ENCODE results near the gene NAT16. TPM values are rescaled to one million over a fixed set of nuclear protein-coding genes. Genes with fewer than 3 reads are reported as not detected.

Gene NAT16
- total RNA-seq (not detected), polyA plus RNA-seq (ENCODE audit: insufficient read depth in 1 of 8, insufficient read length in 8 of 8, low replicate concordance in 1 of 8) (under 1 TPM in 1 of 8 donors, not detected in 7; 0.12 TPM)
- long read RNA-seq, donor 1, result 0 reads
- long read RNA-seq, donor 2, result 0 reads
- long read RNA-seq, donor 3, result 0 reads
- long read RNA-seq, donor 4, result 0 reads
- long read RNA-seq, donor 5, result 0 reads
- long read RNA-seq, donor 6, result 0 reads
- long read RNA-seq, donor 7, result 0 reads
- long read RNA-seq, donor 8, result 0 reads
- long read RNA-seq, donor 9, result 0 reads
- long read RNA-seq, donor 10, result 0 reads
- long read RNA-seq, donor 11, result 0 reads

DNA sequence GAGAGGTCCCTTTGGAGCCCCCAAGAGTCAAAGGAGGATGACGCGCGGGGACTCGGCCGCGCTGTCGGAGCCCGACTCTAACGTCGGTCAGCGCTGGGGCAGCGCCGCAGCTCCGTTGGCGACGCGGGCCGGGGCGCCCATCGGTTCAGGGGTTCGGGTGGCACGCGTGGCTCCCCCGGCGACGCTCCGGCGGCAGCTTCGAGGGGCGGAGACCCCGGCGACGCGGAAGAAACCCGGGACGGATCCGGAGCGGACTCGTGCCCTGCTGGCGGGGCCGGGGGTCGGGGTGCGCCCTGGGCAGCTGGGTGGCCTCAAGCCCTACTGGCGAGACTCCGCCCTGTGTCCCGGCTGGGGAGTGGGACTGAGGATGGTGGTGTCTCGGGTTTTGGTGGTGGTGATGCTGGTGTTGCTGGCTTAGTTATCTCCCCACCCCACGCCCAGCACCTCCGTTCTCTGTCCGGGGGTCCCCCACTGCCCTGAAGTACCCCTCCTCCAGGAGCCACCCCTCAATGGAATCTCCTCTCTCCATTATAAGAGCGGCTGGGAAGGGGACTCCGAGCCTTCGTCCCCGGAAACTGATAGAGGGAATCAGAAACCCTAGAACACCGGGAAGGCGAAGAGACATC lies at the start of gene NAT16:
NAT16 (minus strand) TSS at position 164 of the 626 bp plus-strand sequence. CDS start 5,486 bp downstream, outside the sequence.
- peaks cover 81% of the 10 kb centered on the region for H3K27me3 ChIP-seq (ENCODE audit: control insufficient read depth, insufficient read depth, low read length)
- H3K4me1 ChIP-seq (ENCODE audit: control insufficient read depth, insufficient read depth, low read length), result peaks cover 4% of the 10 kb centered on the region
- DNase-seq, result no peak
- H3K4me3 ChIP-seq (ENCODE audit: low read length), result no peak within 1 kb of the TSS
- H3K9me3 ChIP-seq (replicated peaks; ENCODE audit: control insufficient read depth, low read depth, low read length), result no peaks in the 10 kb centered on the region
- no peak within 1 kb of the TSS for H3K27ac ChIP-seq (ENCODE audit: low read length)
- WGBS (ENCODE audit: insufficient coverage), result 4% methylated on average over 46 of the region's 56 CpGs
- H3K36me3 ChIP-seq (ENCODE audit: control insufficient read depth, insufficient read depth, low read length), result no peaks in the 10 kb centered on the region

DNA sequence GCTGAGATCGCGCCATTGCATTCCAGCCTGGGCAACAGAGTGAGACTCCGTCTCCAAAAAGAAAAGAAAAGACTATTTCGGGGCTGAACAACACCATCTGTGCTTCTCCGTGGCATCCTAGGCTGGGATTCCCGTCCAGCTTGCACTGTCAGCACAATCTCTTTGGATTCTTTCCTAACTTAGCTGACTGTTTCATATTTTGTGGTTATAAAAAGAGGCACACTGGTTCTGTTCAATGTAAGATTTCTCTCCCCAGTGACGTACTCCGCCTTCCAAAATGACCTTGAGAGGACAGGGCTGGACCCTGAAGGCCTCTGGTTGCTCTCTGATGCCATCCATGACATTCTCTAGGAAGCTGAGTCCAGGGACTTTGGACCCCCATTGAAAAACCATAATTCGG lies 46.6 kb upstream of the NAT16 start:
- Histone ChIP-seq H3K9me3 (replicated peaks; ENCODE audit: control insufficient read depth, low read depth, low read length) (no peaks in the 10 kb centered on the region), H3K4me1 (ENCODE audit: control insufficient read depth, insufficient read depth, low read length) (peaks cover 1% of the 10 kb centered on the region), H3K36me3 (ENCODE audit: control insufficient read depth, insufficient read depth, low read length) (peaks cover 44% of the 10 kb centered on the region), H3K27ac (ENCODE audit: low read length) (no peak overlapping the region), H3K4me3 (ENCODE audit: low read length) (no peak overlapping the region), H3K27me3 (ENCODE audit: control insufficient read depth, insufficient read depth, low read length) (no peaks in the 10 kb centered on the region)
- DNase-seq, result no peak
- 96% methylated on average over 3 of the region's 9 CpGs for WGBS (ENCODE audit: insufficient coverage)

DNA sequence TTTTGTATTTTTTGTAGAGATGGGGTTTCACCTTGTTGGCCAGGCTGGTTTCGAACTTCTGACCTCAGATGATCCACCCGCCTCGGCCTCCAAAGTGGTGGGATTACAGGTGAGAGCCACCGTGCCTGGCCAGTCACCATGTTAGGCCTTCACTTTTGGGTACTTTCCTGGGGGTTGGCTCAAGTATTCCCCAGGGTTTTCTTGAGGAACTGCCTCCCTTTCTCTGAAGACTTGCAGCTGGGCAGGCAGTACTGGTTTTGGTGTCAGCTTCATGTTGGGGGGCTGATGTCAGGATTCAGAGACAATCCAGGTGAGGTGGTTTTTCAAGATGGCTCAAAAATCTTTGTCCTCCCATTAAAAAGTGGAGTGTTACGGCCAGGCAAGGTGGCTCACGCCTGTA lies 45.6 kb upstream of the NAT16 start:
- Histone ChIP-seq H3K4me1 (ENCODE audit: control insufficient read depth, insufficient read depth, low read length) (no peaks in the 10 kb centered on the region), H3K4me3 (ENCODE audit: low read length) (no peak overlapping the region), H3K27me3 (ENCODE audit: control insufficient read depth, insufficient read depth, low read length) (no peaks in the 10 kb centered on the region), H3K9me3 (replicated peaks; ENCODE audit: control insufficient read depth, low read depth, low read length) (no peaks in the 10 kb centered on the region), H3K27ac (ENCODE audit: low read length) (no peak overlapping the region), H3K36me3 (ENCODE audit: control insufficient read depth, insufficient read depth, low read length) (peaks cover 48% of the 10 kb centered on the region)
- 100% methylated on average over 2 of the region's 6 CpGs for WGBS (ENCODE audit: insufficient coverage)
- no peak for DNase-seq

DNA sequence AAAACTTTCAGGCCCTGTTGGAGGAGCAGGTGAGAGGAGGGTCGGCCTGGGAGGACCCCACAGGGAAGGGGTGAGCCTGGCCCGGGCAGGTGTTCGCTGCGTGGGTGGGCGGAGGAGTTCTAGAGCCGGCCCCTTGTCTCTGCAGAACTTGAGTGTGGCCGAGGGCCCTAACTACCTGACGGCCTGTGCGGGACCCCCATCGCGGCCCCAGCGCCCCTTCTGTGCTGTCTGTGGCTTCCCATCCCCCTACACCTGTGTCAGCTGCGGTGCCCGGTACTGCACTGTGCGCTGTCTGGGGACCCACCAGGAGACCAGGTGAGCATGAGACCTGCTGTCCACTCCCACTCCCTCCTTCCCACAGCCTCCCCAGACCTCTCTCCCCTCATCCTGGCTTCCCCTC lies 43.4 kb upstream of the NAT16 start:
- no peak for DNase-seq
- H3K4me1 ChIP-seq (ENCODE audit: control insufficient read depth, insufficient read depth, low read length), result peaks cover 7% of the 10 kb centered on the region
- no peak overlapping the region for H3K4me3 ChIP-seq (ENCODE audit: low read length)
- no peaks in the 10 kb centered on the region for H3K9me3 ChIP-seq (replicated peaks; ENCODE audit: control insufficient read depth, low read depth, low read length)
- no peak overlapping the region for H3K27ac ChIP-seq (ENCODE audit: low read length)
- H3K36me3 ChIP-seq (ENCODE audit: control insufficient read depth, insufficient read depth, low read length), result peaks cover 45% of the 10 kb centered on the region
- WGBS (ENCODE audit: insufficient coverage), result 96% methylated on average over 9 of the region's 15 CpGs
- H3K27me3 ChIP-seq (ENCODE audit: control insufficient read depth, insufficient read depth, low read length), result no peaks in the 10 kb centered on the region

DNA sequence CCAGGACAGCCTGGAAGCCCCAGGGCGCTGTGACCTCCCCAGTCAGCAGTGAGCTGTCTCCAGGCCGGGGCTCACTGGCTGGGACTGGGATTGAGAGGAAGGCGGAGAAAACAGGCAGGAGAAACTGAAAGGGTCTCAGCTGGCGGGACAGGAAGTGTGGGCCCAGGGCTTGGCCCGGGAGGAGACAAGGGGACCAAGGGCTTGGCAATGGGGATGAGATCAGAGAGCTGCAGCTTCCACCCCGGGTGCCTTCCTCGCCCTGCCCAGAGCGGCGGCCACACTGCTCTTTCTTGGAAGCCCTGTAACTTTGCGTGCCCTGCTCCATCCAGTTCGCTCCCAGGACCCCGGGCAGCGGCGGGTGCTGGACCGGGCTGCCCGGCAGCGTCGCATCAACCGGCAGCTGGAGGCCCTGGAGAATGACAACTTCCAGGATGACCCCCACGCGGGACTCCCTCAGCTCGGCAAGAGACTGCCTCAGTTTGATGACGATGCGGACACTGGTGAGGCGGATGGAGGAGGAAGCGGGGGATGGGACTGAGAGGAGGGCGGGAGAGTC lies 42.3 kb upstream of the NAT16 start:
- Histone ChIP-seq H3K4me3 (ENCODE audit: low read length) (no peak overlapping the region), H3K9me3 (replicated peaks; ENCODE audit: control insufficient read depth, low read depth, low read length) (no peaks in the 10 kb centered on the region), H3K4me1 (ENCODE audit: control insufficient read depth, insufficient read depth, low read length) (peaks cover 10% of the 10 kb centered on the region), H3K36me3 (ENCODE audit: control insufficient read depth, insufficient read depth, low read length) (peaks cover 39% of the 10 kb centered on the region), H3K27me3 (ENCODE audit: control insufficient read depth, insufficient read depth, low read length) (no peaks in the 10 kb centered on the region), H3K27ac (ENCODE audit: low read length) (no peak overlapping the region)
- DNase-seq, result no peak
- 86% methylated on average over 22 of the region's 27 CpGs for WGBS (ENCODE audit: insufficient coverage)

DNA sequence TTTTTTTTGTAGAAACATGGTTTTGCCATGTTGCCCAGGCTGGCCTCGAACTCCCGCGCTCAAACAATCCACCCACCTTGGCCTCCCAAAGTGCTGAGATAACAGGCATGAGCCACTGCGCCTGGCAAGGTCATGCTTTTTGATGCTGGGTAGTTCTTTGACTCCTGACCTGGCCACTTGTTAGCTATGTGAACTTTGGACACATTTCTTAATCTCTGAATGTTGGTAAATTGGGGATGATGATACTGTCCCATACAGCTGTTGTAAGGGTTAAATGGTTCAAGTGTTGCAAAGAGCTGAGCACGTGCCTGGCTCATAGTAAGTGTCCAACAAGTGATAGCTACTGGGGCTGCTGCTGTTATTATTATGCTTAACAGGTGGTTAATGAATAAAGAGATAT lies 40.2 kb upstream of the NAT16 start:
- H3K27me3 ChIP-seq (ENCODE audit: control insufficient read depth, insufficient read depth, low read length), result no peaks in the 10 kb centered on the region

DNA sequence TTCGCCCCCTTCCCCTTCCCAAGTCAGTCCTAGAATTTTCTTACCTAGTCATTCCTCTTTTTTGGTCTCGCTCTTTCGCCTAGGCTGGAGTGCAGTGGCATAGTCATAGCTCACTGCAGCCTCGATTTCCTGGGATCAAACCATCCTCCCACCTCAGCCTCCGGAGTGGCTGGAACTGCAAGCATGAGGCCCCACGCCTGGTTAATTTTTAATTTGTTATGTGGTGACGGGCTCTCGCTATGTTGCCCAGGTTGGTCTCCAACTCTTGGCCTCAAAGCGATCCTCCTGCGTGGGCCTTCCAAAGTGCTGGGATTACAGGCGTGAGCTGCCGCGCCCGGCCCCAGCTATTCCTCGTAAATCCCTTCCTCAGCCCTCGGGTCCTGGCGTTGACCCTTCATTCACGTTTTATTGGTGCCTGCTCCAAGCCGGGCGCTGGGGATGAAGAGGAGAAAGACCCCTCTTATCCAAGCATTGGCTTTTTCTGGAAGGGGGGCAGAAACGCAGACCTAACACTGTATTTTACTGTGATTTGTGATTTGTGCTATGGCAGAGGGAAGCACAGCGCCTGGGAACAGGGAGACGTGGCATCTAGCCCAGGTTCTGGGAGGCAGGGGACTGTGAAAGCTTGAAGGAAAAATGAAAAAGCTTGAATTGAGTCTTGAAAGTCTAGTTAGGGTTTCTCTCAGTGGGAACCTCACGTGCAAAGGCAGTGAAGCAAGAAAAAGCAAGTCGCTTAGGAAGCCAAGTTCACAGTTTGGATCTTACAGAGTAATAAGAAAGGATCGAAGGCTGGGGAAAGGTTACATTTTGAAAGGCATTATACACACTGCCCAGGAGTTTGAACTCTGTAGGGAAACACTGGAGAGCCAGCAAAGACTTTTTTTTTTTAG lies 38.4 kb upstream of the NAT16 start:
- H3K9me3 ChIP-seq (replicated peaks; ENCODE audit: control insufficient read depth, low read depth, low read length), result no peaks in the 10 kb centered on the region
- peaks cover 26% of the 10 kb centered on the region for H3K4me1 ChIP-seq (ENCODE audit: control insufficient read depth, insufficient read depth, low read length)
- no peaks in the 10 kb centered on the region for H3K27me3 ChIP-seq (ENCODE audit: control insufficient read depth, insufficient read depth, low read length)
- peak overlapping the region; percentile 84 for H3K4me3 ChIP-seq (ENCODE audit: low read length)
- peaks cover 28% of the 10 kb centered on the region for H3K36me3 ChIP-seq (ENCODE audit: control insufficient read depth, insufficient read depth, low read length)
- H3K27ac ChIP-seq (ENCODE audit: low read length), result peak overlapping the region; percentile 47
- DNase-seq, result no peak
- WGBS (ENCODE audit: insufficient coverage), result 18% methylated on average over 11 of the region's 26 CpGs

More for the DNA sequence above, 40.2 kb upstream of the NAT16 start:
- DNase-seq, result no peak
- Histone ChIP-seq H3K9me3 (replicated peaks; ENCODE audit: control insufficient read depth, low read depth, low read length) (no peaks in the 10 kb centered on the region), H3K36me3 (ENCODE audit: control insufficient read depth, insufficient read depth, low read length) (peaks cover 37% of the 10 kb centered on the region), H3K4me1 (ENCODE audit: control insufficient read depth, insufficient read depth, low read length) (peaks cover 22% of the 10 kb centered on the region), H3K27ac (ENCODE audit: low read length) (no peak overlapping the region), H3K4me3 (ENCODE audit: low read length) (no peak overlapping the region)
- 79% methylated on average over 4 of the region's 5 CpGs for WGBS (ENCODE audit: insufficient coverage)

DNA sequence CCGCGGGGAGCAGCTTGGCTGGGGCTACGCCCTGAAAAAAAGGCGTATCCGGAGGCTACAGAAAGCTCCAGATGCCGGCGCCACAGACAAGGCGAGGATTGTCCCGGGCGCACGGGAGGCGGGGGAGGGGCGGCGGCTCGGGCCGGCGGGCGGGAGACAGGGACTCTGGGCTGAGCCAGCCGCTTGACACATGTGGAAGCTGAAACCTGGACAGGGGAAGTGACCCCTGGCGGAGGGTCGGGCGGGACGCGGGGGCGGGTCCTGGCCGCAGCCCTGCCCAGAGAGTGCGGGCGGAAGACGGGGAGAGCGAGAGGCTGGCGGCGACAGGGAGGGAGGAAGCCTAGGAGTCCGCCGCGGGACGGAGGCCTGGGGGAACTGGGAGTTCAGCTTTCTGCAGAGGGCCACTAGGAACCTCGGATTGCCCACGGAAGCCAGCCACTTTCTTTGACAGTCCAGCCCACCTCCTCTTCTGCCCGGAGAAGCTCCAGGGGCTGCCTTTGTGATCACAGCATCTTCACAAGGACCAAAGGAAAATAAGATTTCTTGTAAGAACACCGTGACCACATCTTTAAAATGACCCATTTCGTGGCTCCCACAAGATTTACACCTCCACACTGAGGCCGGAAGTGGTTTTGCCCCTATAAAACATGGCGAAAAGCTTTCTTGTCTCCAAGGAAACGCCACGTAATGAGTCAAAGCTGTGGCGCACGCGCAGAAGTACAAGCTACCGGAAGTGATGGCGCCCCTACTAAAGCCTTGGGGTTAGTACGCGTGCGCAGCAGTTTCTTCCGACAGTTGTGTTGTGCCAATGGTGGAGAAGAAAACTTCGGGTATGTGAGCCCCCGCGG lies 37.5 kb upstream of the NAT16 start, which contains the start of the genes PLOD3 and ZNHIT1:
PLOD3 (minus strand) TSS at position 194 of the 848 bp plus-strand sequence. CDS start 307 bp downstream, outside the sequence.
ZNHIT1 (plus strand) TSS at position 778 of the 848 bp plus-strand sequence; CDS start at position 809, 31 bp downstream.
- peaks cover 25% of the 10 kb centered on the region for H3K36me3 ChIP-seq (ENCODE audit: control insufficient read depth, insufficient read depth, low read length)
- H3K27me3 ChIP-seq (ENCODE audit: control insufficient read depth, insufficient read depth, low read length), result no peaks in the 10 kb centered on the region
- H3K4me1 ChIP-seq (ENCODE audit: control insufficient read depth, insufficient read depth, low read length), result peaks cover 26% of the 10 kb centered on the region
- H3K9me3 ChIP-seq (replicated peaks; ENCODE audit: control insufficient read depth, low read depth, low read length), result no peaks in the 10 kb centered on the region
- peak within 1 kb of the TSS; percentile 84 for H3K4me3 ChIP-seq (ENCODE audit: low read length)
- H3K27ac ChIP-seq (ENCODE audit: low read length), result peak within 1 kb of the TSS; percentile 93
- DNase-seq, result peak; percentile 99
- under 1% methylated on average over 49 of the region's 57 CpGs for WGBS (ENCODE audit: insufficient coverage)

DNA sequence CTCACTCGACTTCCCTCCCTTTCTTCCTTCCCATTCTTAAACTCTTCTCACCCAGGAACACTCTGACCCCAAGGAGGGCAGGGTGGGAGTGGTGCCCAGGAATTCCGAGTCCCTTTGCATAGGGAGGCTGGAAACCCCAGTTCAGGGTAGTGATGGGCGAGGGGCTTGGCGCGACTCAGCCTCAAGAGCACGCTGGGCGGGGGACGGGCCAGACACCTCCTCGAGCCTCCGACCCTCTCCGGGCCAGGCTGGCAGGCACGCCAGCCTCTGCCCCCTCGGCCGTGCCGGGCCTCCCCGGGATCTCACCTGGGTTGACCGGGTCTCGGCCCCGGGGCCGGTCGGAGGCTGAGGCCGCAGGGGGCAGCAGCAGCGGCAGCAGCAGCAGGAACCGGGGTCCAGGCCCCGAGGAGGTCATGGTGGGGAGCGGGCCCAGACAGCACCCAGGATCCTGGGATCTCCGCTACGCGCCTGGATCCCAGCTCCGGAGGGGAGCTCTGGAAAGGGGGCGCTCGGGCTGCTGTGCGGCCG lies 36.8 kb upstream of the NAT16 start:
- Histone ChIP-seq H3K9me3 (replicated peaks; ENCODE audit: control insufficient read depth, low read depth, low read length) (no peaks in the 10 kb centered on the region), H3K36me3 (ENCODE audit: control insufficient read depth, insufficient read depth, low read length) (peaks cover 29% of the 10 kb centered on the region), H3K27me3 (ENCODE audit: control insufficient read depth, insufficient read depth, low read length) (no peaks in the 10 kb centered on the region), H3K4me3 (ENCODE audit: low read length) (peak overlapping the region; percentile 84), H3K27ac (ENCODE audit: low read length) (peak overlapping the region; percentile 76), H3K4me1 (ENCODE audit: control insufficient read depth, insufficient read depth, low read length) (peaks cover 26% of the 10 kb centered on the region)
- WGBS (ENCODE audit: insufficient coverage), result under 1% methylated on average over 33 of the region's 34 CpGs
- DNase-seq, result peak; percentile 53

Measured in muscle of leg (tissue), 16 donors.